OCI-LY1 (cell line): ENCODE data around the gene ASCC1.

ENCODE experiments used
- H2AFZ ChIP-seq: fragments of 200-600 bp; sonication (generic), shearing (Covaris generic); 2 replicates; pipeline ENCODE4 v1.6.0; 2014; ENCODE audit warnings: antibody characterized with exemption, mild to moderate bottlenecking, low read length
- H3F3A ChIP-seq: fragments of 200-600 bp; sonication (generic), shearing (Covaris generic); 2 replicates; pipeline ENCODE4 v1.6.0; 2014; ENCODE audit warnings: mild to moderate bottlenecking, antibody characterized with exemption, low read length, moderate library complexity; ENCODE audit not compliant: insufficient read depth
- H3K27ac ChIP-seq: fragments of 200-600 bp; sonication (generic); 2 replicates; pipeline ENCODE4 v1.5.1; 2014; ENCODE audit warnings: low read length, mixed run types, mild to moderate bottlenecking, low read depth; ENCODE audit not compliant: poor library complexity, severe bottlenecking
- H3K27me3 ChIP-seq: fragments of 200-600 bp; sonication (generic); 2 replicates; pipeline ENCODE4 v1.6.0; 2014; ENCODE audit warnings: antibody characterized with exemption, mild to moderate bottlenecking, low read length, moderate library complexity; ENCODE audit not compliant: insufficient read depth
- H3K36me3 ChIP-seq: fragments of 200-600 bp; sonication (generic); 2 replicates; pipeline ENCODE4 v1.6.1; 2014; ENCODE audit warnings: mild to moderate bottlenecking, antibody characterized with exemption, low read length, moderate library complexity, mixed read lengths; ENCODE audit not compliant: insufficient read depth
- H3K4me1 ChIP-seq: fragments of 200-600 bp; sonication (generic); 2 replicates; pipeline ENCODE4 v1.5.1; 2014; ENCODE audit warnings: mild to moderate bottlenecking, low read length, moderate library complexity; ENCODE audit not compliant: insufficient read depth, severe bottlenecking
- H3K4me2 ChIP-seq: fragments of 200-600 bp; sonication (generic), shearing (Covaris generic); 2 replicates; pipeline ENCODE4 v1.6.1; 2014; ENCODE audit warnings: low read length
- H3K4me3 ChIP-seq: fragments of 200-600 bp; sonication (generic); 2 replicates; pipeline ENCODE4 v1.5.1; 2014; ENCODE audit warnings: low read length, low read depth, mild to moderate bottlenecking, mixed read lengths; ENCODE audit not compliant: poor library complexity, severe bottlenecking
- H3K79me2 ChIP-seq: fragments of 200-600 bp; shearing (Covaris generic); 2 replicates; pipeline ENCODE4 v1.6.1; 2016; ENCODE audit warnings: mixed run types, low read length, mixed read lengths; ENCODE audit not compliant: insufficient read depth
- H3K9ac ChIP-seq: fragments of 200-600 bp; sonication (generic), shearing (Covaris generic); 2 replicates; pipeline ENCODE4 v1.6.1; 2014; ENCODE audit warnings: mild to moderate bottlenecking, low read length, mixed read lengths
- H3K9me2 ChIP-seq: fragments of 200-600 bp; sonication (generic), shearing (Covaris generic); 2 replicates; pipeline ENCODE4 v1.6.1; 2014; ENCODE audit warnings: low read depth, mild to moderate bottlenecking, low read length, mixed read lengths
- H3K9me3 ChIP-seq: fragments of 200-600 bp; shearing (Covaris generic); 2 replicates; pipeline ENCODE4 v1.6.1; 2014; ENCODE audit warnings: low read length, mixed read lengths
- H4K20me1 ChIP-seq: fragments of 200-600 bp; sonication (generic), shearing (Covaris generic); 2 replicates; pipeline ENCODE4 v1.6.0; 2016; ENCODE audit warnings: mild to moderate bottlenecking, low read length; ENCODE audit not compliant: insufficient read depth
- EZH2 ChIP-seq: fragments of 200-600 bp; sonication (generic), shearing (Covaris generic); IDR thresholded peaks from 2 replicates; pipeline ENCODE4 v1.8.0; 2017; ENCODE audit warnings: borderline replicate concordance, mixed run types, mild to moderate bottlenecking, antibody characterized with exemption, low read length, moderate library complexity, mixed read lengths
- TF ChIP-seq, protein P1 (sequence below): fragments of 200-600 bp; sonication (generic), shearing (Covaris generic); IDR thresholded peaks from 2 replicates; pipeline ENCODE4 v1.5.1; 2017; ENCODE audit warnings: mild to moderate bottlenecking, antibody characterized with exemption, low read length, moderate library complexity, mixed read lengths

The ASCC1 gene

DNA sequence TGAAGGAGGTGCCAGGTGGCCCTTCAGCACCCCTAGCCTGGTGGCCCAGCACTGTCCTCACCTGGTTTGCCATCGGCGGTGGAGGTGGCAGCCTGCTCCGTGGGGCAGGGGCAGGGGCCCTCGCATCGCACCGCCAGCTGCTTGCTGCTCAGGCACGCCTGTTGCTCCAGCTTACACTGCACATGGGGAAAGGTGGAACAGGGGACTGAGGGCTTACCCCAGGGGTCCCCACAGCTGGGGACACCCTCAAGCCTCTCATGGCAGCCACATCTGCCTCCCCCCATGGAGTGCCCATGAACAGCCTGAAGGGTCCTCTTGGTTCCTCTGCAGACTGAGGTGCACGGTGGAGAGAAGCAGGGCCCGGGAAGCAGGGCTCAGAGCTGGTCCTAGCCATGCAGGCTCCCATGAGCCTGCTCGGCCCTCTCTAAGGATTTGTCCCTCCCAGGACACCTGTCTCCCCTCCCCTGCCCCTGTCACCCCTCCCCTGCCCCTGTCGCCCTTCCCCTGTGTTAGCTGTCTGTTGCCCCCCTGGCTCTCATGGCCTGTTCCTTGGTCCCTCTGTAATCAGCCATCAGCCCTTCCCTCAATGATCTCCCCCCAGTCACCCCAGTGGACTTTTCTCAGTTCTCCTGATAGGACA, 147.8 kb downstream of the ASCC1 start:
- Histone ChIP-seq H3K4me1 (no peaks in the 10 kb centered on the region), H3K27ac (no peak overlapping the region), H3K9me3 (no peaks in the 10 kb centered on the region), H3F3A (no peaks in the 10 kb centered on the region), H3K36me3 (peaks cover 65% of the 10 kb centered on the region), H3K9ac (no peak overlapping the region), H3K9me2 (no peaks in the 10 kb centered on the region), H2AFZ (no peak overlapping the region), H3K4me2 (no peak overlapping the region), H3K79me2 (no peaks in the 10 kb centered on the region), H4K20me1 (no peaks in the 10 kb centered on the region), H3K27me3 (no peaks in the 10 kb centered on the region), H3K4me3 (no peak overlapping the region)
- TF ChIP-seq, protein P1, sequence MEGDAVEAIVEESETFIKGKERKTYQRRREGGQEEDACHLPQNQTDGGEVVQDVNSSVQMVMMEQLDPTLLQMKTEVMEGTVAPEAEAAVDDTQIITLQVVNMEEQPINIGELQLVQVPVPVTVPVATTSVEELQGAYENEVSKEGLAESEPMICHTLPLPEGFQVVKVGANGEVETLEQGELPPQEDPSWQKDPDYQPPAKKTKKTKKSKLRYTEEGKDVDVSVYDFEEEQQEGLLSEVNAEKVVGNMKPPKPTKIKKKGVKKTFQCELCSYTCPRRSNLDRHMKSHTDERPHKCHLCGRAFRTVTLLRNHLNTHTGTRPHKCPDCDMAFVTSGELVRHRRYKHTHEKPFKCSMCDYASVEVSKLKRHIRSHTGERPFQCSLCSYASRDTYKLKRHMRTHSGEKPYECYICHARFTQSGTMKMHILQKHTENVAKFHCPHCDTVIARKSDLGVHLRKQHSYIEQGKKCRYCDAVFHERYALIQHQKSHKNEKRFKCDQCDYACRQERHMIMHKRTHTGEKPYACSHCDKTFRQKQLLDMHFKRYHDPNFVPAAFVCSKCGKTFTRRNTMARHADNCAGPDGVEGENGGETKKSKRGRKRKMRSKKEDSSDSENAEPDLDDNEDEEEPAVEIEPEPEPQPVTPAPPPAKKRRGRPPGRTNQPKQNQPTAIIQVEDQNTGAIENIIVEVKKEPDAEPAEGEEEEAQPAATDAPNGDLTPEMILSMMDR, result no peak
- no peak for TF ChIP-seq EZH2

GRCh38 chr10:72067463-72068125, 148.5 kb downstream of the ASCC1 start:
- Histone ChIP-seq H3K36me3 (peaks cover 68% of the 10 kb centered on the region), H4K20me1 (no peaks in the 10 kb centered on the region), H2AFZ (no peak overlapping the region), H3K27ac (no peak overlapping the region), H3K79me2 (no peaks in the 10 kb centered on the region), H3K4me3 (no peak overlapping the region), H3K9me3 (no peaks in the 10 kb centered on the region), H3K4me2 (no peak overlapping the region), H3K27me3 (no peaks in the 10 kb centered on the region), H3K9me2 (no peaks in the 10 kb centered on the region), H3K9ac (no peak overlapping the region), H3F3A (no peaks in the 10 kb centered on the region), H3K4me1 (no peaks in the 10 kb centered on the region)
- TF ChIP-seq, protein P1, result no peak
- no peak for TF ChIP-seq EZH2

GRCh38 chr10:72066318-72067284, 149.5 kb downstream of the ASCC1 start:
- no peaks in the 10 kb centered on the region for H3K79me2 ChIP-seq
- no peak for TF ChIP-seq EZH2
- TF ChIP-seq, protein P1, result no peak
- H3K27me3 ChIP-seq, result no peaks in the 10 kb centered on the region

More at GRCh38 chr10:72066318-72067284, 149.5 kb downstream of the ASCC1 start:
- no peaks in the 10 kb centered on the region for H3K4me1 ChIP-seq
- no peaks in the 10 kb centered on the region for H3K9me3 ChIP-seq
- H2AFZ ChIP-seq, result no peak overlapping the region
- no peaks in the 10 kb centered on the region for H3K9me2 ChIP-seq
- H4K20me1 ChIP-seq, result no peaks in the 10 kb centered on the region
- H3K4me3 ChIP-seq, result no peak overlapping the region
- no peak overlapping the region for H3K9ac ChIP-seq
- no peak overlapping the region for H3K4me2 ChIP-seq
- no peak overlapping the region for H3K27ac ChIP-seq
- no peaks in the 10 kb centered on the region for H3F3A ChIP-seq
- H3K36me3 ChIP-seq, result peaks cover 63% of the 10 kb centered on the region
